Ectodermal cell (in vitro differentiated cells): Measurements from ENCODE around the gene SETX.

Experiments used
- H3K27ac ChIP-seq: 2 replicates; pipeline ENCODE4 v1.7.0; 2013; ENCODE audit warnings: mild to moderate bottlenecking, low read depth, low read length; ENCODE audit not compliant: insufficient read depth, poor library complexity, severe bottlenecking
- H3K27me3 ChIP-seq: 2 replicates; pipeline ENCODE4 v1.7.0; 2013; ENCODE audit warnings: mild to moderate bottlenecking, low read length; ENCODE audit not compliant: insufficient read depth, control insufficient read depth, poor library complexity, severe bottlenecking
- H3K36me3 ChIP-seq: one replicate; pipeline ENCODE4 v1.7.0; 2013; ENCODE audit warnings: low read length; ENCODE audit not compliant: control insufficient read depth, insufficient read depth
- H3K4me1 ChIP-seq: one replicate; pipeline ENCODE4 v1.7.0; 2013; ENCODE audit warnings: low read length; ENCODE audit not compliant: control insufficient read depth, insufficient read depth
- H3K4me3 ChIP-seq: 2 replicates; pipeline ENCODE4 v1.7.0; 2013; ENCODE audit warnings: low read depth, low read length, control low read depth; ENCODE audit not compliant: insufficient read depth
- H3K9me3 ChIP-seq: 2 replicates; pipeline ENCODE4 v1.7.0; 2013; ENCODE audit warnings: mild to moderate bottlenecking, low read length, moderate library complexity; ENCODE audit not compliant: control insufficient read depth
- WGBS, 2 experiments: methylation state at CpG; one replicate each; pipeline ENCODE4 v1.1.7; 2013; ENCODE audit warnings: missing lambda C conversion rate in 2 of 2; 5-methylcytosine and 5-hydroxymethylcytosine counted together

The SETX gene

DNA sequence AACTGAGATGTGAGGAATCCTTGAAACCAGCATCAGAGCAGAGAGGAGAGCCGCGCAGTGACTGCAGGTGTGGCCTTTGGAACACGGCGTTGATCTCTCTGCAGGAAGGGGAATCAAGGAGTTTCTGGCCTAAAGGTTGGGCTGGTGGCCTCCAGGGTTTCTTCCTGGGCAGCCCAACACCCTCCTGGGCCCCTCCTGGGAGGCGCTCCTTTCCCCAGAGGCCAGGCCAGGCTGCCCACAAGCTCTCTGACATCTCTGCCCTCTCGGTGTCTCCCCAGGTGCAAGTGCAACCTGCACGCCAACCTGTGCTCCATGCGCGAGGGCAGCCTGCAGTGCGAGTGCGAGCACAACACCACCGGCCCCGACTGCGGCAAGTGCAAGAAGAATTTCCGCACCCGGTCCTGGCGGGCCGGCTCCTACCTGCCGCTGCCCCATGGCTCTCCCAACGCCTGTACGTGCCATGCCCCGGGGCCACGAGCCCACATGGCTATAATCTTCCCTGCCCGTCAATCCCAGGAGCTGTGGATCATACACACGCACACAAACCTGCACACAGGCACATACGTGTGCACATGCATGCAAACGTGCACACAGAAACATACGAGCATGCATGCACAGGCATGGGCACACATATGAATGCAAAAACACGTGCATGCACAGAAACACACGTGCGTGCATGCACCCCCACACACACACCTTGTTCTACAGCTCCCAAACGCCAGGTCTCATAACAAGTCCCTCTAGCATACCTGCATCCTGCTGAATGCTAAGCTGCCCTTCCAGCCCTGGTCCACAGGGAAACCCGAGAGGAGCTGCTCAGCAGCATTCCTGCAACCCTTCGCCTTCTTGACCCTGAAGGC lies 128.0 kb downstream of the SETX start:
- no peaks in the 10 kb centered on the region for H3K27me3 ChIP-seq
- WGBS, 2 experiments = 90 to 91% methylated on average over 34 of the region's 34 CpGs

GRCh38 chr9:132224645-132225044 lies 130.1 kb downstream of the SETX start:
- Histone ChIP-seq H3K4me1 (no peaks in the 10 kb centered on the region), H3K4me3 (no peak overlapping the region), H3K9me3 (no peaks in the 10 kb centered on the region), H3K27ac (no peak overlapping the region), H3K27me3 (no peaks in the 10 kb centered on the region), H3K36me3 (no peaks in the 10 kb centered on the region)
- WGBS, 2 experiments = 91 to 97% methylated on average over 3 of the region's 3 CpGs

More for the DNA sequence above, 128.0 kb downstream of the SETX start:
- H3K4me1 ChIP-seq = no peaks in the 10 kb centered on the region
- H3K27ac ChIP-seq = no peak overlapping the region
- no peaks in the 10 kb centered on the region for H3K36me3 ChIP-seq
- no peaks in the 10 kb centered on the region for H3K9me3 ChIP-seq
- H3K4me3 ChIP-seq = no peak overlapping the region

DNA sequence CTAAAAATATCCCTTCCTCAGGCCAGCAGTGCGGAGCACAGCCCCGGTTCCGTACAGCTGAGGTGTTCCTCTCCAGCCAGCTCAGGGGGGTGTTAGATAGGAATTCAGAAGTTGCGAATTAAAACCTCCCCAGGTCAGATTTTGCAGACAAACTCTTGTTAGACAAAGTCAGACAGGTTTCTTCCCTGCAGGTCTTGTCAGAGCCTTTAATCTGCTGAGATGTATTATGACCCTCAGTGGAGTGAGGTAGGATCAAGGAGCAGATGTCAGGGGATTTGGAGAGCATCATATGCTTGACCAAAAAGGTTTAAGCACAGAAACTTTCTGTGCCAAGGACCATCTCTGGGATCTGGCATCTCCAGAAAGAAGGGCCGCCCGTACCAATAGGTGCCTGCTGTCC lies 132.8 kb downstream of the SETX start:
- Histone ChIP-seq H3K4me3 (no peak overlapping the region), H3K9me3 (no peaks in the 10 kb centered on the region), H3K36me3 (no peaks in the 10 kb centered on the region), H3K4me1 (no peaks in the 10 kb centered on the region), H3K27me3 (no peaks in the 10 kb centered on the region), H3K27ac (no peak overlapping the region)
- 93 to 96% methylated on average over 6 of the region's 6 CpGs for WGBS, 2 experiments

- Histone ChIP-seq H3K27ac (no peak overlapping the region), H3K9me3 (no peaks in the 10 kb centered on the region), H3K27me3 (no peaks in the 10 kb centered on the region), H3K4me3 (no peak overlapping the region), H3K36me3 (no peaks in the 10 kb centered on the region), H3K4me1 (peaks cover 3% of the 10 kb centered on the region)
- WGBS, 2 experiments = 92 to 93% methylated on average over 8 of the region's 8 CpGs
Observed at GRCh38 chr9:132218208-132218607, 136.6 kb downstream of the SETX start.

GRCh38 chr9:132216861-132217619 lies 137.7 kb downstream of the SETX start:
- H3K9me3 ChIP-seq = no peaks in the 10 kb centered on the region
- no peak overlapping the region for H3K27ac ChIP-seq
- H3K36me3 ChIP-seq = no peaks in the 10 kb centered on the region
- no peak overlapping the region for H3K4me3 ChIP-seq
- no peaks in the 10 kb centered on the region for H3K27me3 ChIP-seq
- 93 to 96% methylated on average over 10 of the region's 10 CpGs for WGBS, 2 experiments
- peaks cover 3% of the 10 kb centered on the region for H3K4me1 ChIP-seq

- 22 to 31% methylated on average over 18 of the region's 18 CpGs for WGBS, 2 experiments
- H3K9me3 ChIP-seq = no peaks in the 10 kb centered on the region
- H3K27ac ChIP-seq = no peak overlapping the region
Observed at GRCh38 chr9:132214027-132214622, 140.7 kb downstream of the SETX start.

GRCh38 chr9:132211570-132211969 lies 143.2 kb downstream of the SETX start:
- H3K36me3 ChIP-seq = no peaks in the 10 kb centered on the region
- 94 to 97% methylated on average over 6 to 7 of the region's 7 CpGs for WGBS, 2 experiments
- H3K27me3 ChIP-seq = no peaks in the 10 kb centered on the region
- H3K4me1 ChIP-seq = peaks cover 3% of the 10 kb centered on the region
- H3K9me3 ChIP-seq = no peaks in the 10 kb centered on the region
- H3K4me3 ChIP-seq = no peak overlapping the region
- H3K27ac ChIP-seq = no peak overlapping the region

More at GRCh38 chr9:132214027-132214622, 140.7 kb downstream of the SETX start:
- Histone ChIP-seq H3K36me3 (no peaks in the 10 kb centered on the region), H3K27me3 (no peaks in the 10 kb centered on the region), H3K4me3 (no peak overlapping the region), H3K4me1 (peaks cover 3% of the 10 kb centered on the region)
